ENCODE measurements around the gene LYPD6B. TPM values are rescaled to one million over a fixed set of nuclear protein-coding genes. Genes with fewer than 3 reads are reported as not detected.

The LYPD6B gene
- total RNA-seq, 1 donor from 2014 or later = 10.1 TPM

DNA sequence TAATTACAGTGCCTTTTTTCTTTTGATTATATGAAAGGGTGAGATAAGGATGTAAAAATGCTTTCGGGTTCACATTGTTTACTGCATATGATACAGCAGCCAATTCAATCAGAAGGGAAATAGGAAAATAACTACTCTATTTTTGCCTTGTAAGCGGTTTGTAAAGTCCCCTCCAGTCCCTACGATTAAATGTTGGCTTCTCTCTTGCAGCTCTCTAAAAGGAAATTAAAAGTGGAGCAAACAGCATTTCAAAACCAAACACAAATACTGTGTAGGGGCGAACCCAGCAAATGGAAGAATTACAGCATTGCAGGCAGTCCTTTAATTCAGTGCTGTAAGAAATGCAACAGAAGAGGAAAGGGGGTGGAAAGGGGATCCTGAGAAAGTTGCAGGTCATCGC is 18.9 kb downstream of the LYPD6B start:
- intact Hi-C loops (cut with DNase I) = no loop called here
- Histone ChIP-seq H3K4me1 (no peaks in the 10 kb centered on the region), H3K4me3 (no peak overlapping the region), H3K9me3 (no peaks in the 10 kb centered on the region), H3K27ac (no peak overlapping the region), H3K27me3 (no peaks in the 10 kb centered on the region), H3K36me3 (no peaks in the 10 kb centered on the region)
- no peak for DNase-seq (ENCODE audit: extremely low spot score in 2 of 2)
- TF ChIP-seq POLR2A (IDR thresholded peaks at IDR 0.05) (no peak), CTCF (IDR thresholded peaks at IDR 0.05) (no peak), POLR2AphosphoS5 (IDR thresholded peaks at IDR 0.05; ENCODE audit: insufficient read depth in 1 of 2, low read depth in 1 of 2) (no peak)

DNA sequence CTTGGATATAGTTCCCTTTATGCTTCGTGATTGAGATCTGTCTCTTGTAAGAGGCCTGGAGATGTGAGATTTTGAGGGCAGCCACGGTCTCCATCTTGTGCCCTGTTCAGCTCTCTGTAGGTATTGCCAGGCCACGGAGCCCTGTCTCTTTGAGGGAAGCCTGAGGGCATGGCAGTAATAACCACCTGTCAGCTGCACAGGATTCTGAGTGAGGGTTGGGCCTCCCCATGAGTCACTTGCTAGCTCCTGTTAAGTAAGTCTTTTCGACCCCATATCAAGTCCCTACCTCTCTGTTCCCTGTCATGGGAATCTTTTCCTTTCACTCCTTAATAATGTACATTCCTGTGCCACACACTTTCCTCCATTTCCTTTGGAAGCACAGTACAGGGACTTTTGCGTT is 20.4 kb downstream of the LYPD6B start:
- Histone ChIP-seq H3K4me1 (no peaks in the 10 kb centered on the region), H3K36me3 (no peaks in the 10 kb centered on the region), H3K4me3 (no peak overlapping the region), H3K27ac (no peak overlapping the region), H3K27me3 (no peaks in the 10 kb centered on the region), H3K9me3 (no peaks in the 10 kb centered on the region)
- intact Hi-C loops (cut with DNase I) = no loop called here
- TF ChIP-seq POLR2A (IDR thresholded peaks at IDR 0.05) = no peak
- TF ChIP-seq POLR2AphosphoS5 (IDR thresholded peaks at IDR 0.05; ENCODE audit: insufficient read depth in 1 of 2, low read depth in 1 of 2) = no peak
- no peak for TF ChIP-seq CTCF (IDR thresholded peaks at IDR 0.05)
- no peak for DNase-seq (ENCODE audit: extremely low spot score in 2 of 2)

DNA sequence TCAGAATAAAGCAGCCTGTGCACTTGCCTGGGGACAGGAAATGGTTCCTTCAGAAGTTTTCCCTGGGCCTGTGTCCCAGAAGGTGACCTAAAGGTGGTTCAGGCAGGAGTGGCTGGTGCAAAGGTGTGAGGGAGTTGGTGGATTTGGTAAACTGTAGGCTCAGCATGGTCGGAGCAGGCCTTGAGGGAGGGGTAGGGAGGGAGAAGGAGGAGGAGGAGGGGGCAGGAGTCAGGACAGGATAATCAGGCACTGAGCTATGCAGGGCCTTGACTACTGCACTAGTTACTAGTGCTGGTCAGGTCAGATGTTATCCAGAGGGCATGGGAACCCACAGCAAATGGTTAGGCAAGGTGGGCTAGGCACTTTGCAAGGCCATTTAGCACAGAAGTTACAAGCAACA is 21.3 kb downstream of the LYPD6B start:
- no peaks in the 10 kb centered on the region for H3K36me3 ChIP-seq
- H3K4me3 ChIP-seq = no peak overlapping the region
- H3K4me1 ChIP-seq = peaks cover 2% of the 10 kb centered on the region
- H3K9me3 ChIP-seq = no peaks in the 10 kb centered on the region
- intact Hi-C loops (cut with DNase I) = no loop called here
- H3K27ac ChIP-seq = no peak overlapping the region
- DNase-seq (ENCODE audit: extremely low spot score in 2 of 2) = no peak
- no peak for TF ChIP-seq POLR2AphosphoS5 (IDR thresholded peaks at IDR 0.05; ENCODE audit: insufficient read depth in 1 of 2, low read depth in 1 of 2)
- TF ChIP-seq POLR2A (IDR thresholded peaks at IDR 0.05) = no peak
- no peak for TF ChIP-seq CTCF (IDR thresholded peaks at IDR 0.05)
- H3K27me3 ChIP-seq = no peaks in the 10 kb centered on the region

GRCh38 chr2:149061133-149061745 is 22.7 kb downstream of the LYPD6B start:
- Histone ChIP-seq H3K27ac (no peak overlapping the region), H3K4me3 (no peak overlapping the region), H3K27me3 (no peaks in the 10 kb centered on the region), H3K36me3 (no peaks in the 10 kb centered on the region), H3K9me3 (no peaks in the 10 kb centered on the region), H3K4me1 (peaks cover 11% of the 10 kb centered on the region)
- intact Hi-C loops (cut with DNase I) = no loop called here
- TF ChIP-seq POLR2AphosphoS5 (IDR thresholded peaks at IDR 0.05; ENCODE audit: insufficient read depth in 1 of 2, low read depth in 1 of 2) = no peak
- no peak for TF ChIP-seq POLR2A (IDR thresholded peaks at IDR 0.05)
- no peak for TF ChIP-seq CTCF (IDR thresholded peaks at IDR 0.05)
- no peak for DNase-seq (ENCODE audit: extremely low spot score in 2 of 2)

DNA sequence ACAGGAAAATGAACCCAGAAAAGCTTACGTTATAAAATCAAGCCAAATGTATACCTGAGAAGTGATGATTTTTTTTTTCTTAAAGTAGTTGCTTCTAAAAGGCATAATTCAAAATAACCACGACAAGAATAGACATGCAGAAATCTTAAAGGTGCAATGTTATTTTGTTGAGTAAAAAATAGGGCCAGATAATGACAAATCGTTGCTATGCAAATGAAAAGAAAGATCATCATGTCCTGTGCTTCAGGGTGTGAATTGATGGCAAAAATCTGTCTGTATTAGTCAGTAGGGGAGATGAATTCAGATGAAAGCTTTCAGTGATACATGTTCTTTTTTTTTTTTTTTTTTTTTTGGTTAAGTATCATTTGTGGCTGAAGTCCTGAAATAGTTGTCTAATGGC is 24.0 kb downstream of the LYPD6B start:
- no peaks in the 10 kb centered on the region for H3K9me3 ChIP-seq
- intact Hi-C loops (cut with DNase I) = no loop called here
- TF ChIP-seq POLR2A (IDR thresholded peaks at IDR 0.05) = no peak
- TF ChIP-seq CTCF (IDR thresholded peaks at IDR 0.05) = no peak
- TF ChIP-seq POLR2AphosphoS5 (IDR thresholded peaks at IDR 0.05; ENCODE audit: insufficient read depth in 1 of 2, low read depth in 1 of 2) = no peak
- no peaks in the 10 kb centered on the region for H3K36me3 ChIP-seq
- no peak overlapping the region for H3K27ac ChIP-seq
- peaks cover 11% of the 10 kb centered on the region for H3K4me1 ChIP-seq
- no peak overlapping the region for H3K4me3 ChIP-seq
- DNase-seq (ENCODE audit: extremely low spot score in 2 of 2) = no peak
- no peaks in the 10 kb centered on the region for H3K27me3 ChIP-seq

All from vagina (tissue), 2 donors.